ENCODE results near the gene PMP22.
"Not testable (repeated sequence)": the region's sequence is repeated elsewhere in the genome, so short reads cannot be mapped to it uniquely, and the experiment has no call there.

PMP22 gene

DNA sequence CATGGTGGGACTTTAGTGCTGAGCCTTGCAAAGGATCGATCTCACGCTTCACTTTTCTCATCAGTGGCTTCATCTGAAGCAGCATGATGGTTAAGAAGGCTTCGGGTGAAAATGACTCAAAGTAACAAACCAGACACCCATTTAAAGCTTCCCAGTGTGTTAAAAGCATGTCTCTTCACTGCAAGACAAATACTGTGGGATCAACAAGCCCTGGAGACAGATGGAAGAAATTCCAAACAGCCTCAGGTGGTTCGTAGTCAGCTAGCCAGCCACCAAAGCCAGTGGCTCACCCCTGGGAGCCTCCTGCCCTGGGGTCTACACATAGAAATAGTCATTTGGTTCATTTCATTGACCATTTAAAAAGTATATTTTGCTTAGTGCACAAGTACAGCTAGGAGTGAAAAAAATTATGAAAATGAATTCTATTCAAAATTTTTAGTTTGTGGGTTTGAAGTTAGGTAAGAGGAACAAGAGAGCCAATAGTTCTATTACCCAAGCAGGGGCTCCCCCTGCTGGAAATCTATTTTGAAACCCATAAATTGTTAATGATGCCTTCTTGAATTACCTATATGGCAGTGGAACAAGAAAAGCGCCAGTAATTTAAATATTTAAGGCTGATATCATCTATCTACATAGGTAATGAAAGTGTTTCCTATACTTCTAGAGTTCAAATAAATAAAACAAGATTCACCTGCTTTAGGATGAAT, 51.6 kb downstream of the PMP22 start:
- DNase-seq (ENCODE audit: low spot score) (no peak), FAIRE-seq (no peak)

DNA sequence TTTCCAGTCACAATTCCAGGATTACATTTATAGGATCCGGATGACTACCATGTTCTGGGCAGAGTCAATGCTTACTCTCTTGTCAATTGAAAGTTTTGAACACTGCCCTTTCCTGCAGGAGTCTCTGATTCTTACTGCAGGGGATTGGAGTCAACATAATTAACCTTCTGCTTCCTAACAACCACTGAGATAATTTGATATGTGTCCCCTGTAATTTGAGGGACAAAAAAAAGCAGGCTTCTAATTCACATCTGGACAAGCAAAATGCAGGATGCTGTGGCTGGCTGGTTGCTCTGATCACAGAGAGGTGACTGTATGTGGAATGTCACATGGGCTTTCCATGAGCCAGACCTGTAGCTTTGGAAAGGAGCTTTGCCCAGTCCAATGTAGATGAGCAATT, 54.9 kb downstream of the PMP22 start:
- DNase-seq (ENCODE audit: low spot score) (no peak), FAIRE-seq (no peak)

DNA sequence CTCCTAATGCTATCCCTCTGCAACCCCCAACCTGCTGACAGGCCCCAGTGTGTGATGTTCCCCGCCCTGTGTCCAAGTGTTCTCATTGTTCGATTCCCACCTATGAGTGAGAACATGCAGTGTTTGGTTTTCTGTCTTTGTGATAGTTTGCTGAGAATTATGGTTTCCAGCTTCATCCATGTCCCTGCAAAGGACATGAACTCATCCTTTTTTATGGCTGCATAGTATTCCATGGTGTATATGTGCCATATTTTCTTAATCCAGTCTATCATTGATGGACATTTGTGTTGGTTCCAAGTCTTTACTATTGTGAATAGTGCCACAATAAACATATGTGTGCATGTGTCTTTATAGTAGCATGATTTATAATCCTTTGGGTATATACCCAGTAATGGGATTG, 62.1 kb downstream of the PMP22 start:
- DNase-seq (ENCODE audit: low spot score); FAIRE-seq: not testable (repeated sequence)

- DNase-seq (ENCODE audit: low spot score); FAIRE-seq: not testable (repeated sequence)
These were observed 64.6 kb downstream of the PMP22 start for GRCh38 chr17:15200574-15200973.

DNA sequence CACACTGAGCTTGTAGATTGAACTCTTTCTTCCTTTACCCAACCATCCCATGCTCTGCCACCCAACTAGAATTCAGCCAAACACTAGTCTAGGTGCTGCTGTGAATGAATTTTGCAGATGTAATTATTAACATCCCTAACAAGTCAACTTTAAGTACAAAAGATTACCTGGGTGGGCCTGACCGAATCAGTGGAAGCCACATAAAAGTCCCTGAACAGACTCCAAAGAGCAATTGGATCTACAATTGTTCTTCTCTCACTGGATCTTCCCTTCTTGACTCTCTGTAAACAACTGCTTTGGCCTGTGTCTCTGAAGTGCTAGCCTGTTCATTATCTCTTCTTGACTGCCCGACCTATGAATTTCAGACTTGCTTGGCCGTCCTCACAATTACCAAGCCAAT, 67.9 kb downstream of the PMP22 start:
- no peak for FAIRE-seq
- DNase-seq (ENCODE audit: low spot score), result no peak

GRCh38 chr17:15194859-15195277, 70.3 kb downstream of the PMP22 start:
- DNase-seq (ENCODE audit: low spot score) (no peak), FAIRE-seq (no peak)

DNA sequence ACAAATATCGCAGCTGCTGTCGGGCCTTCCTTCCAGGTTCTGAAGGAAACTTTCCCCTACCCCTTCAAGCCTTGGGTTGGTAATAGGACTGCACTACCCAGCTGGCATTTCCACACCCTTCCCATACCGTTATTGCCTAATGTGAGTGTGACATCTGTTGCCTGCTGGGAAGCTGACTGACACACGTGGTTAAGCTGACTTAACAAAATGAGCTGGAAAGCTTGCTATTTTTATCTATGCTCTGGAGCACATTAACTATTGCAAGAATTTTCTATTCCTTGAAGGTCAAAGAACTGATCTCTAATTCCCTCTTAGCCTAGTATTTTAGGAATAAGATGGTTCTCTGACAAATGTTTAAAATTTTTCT, 79.5 kb downstream of the PMP22 start:
- DNase-seq (ENCODE audit: low spot score), result no peak

DNA sequence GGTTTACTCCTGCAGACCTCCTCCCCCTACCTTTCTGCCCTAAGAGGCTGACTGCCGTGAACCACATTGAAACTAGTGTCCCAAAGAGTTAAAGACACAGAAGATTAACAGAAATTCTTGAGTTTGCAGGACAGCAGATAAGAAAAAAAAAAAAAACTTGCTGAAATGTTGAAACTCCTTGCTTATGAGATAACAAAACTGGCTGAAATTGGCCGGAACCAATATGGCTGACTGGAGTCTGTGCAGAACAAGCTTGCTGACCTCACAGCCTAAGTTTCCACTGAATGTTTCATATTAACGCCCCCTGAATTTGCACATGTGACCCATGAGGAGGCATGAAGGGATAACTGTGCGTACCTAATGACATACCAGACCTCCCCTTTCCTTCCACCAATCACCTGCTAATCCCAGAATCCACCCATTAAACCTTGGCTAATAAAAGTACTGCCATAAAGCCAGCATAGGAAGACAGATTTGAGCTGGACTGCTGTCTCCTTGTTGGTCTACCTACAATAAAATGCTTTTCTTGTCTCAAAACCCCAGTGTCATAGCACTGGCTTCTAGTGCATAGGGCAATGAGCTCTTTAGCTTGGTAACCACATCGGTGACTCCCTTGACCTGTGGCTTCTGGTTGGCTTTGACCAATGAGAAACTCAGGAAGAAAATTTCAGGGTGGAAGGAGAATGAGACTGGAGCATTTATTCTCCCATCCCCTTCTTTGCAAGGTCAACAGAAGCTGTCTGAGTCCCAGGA, 80.1 kb downstream of the PMP22 start:
- FAIRE-seq (no peak), DNase-seq (ENCODE audit: low spot score) (no peak)

More for the DNA sequence above, 79.5 kb downstream of the PMP22 start:
- FAIRE-seq, result no peak

DNA sequence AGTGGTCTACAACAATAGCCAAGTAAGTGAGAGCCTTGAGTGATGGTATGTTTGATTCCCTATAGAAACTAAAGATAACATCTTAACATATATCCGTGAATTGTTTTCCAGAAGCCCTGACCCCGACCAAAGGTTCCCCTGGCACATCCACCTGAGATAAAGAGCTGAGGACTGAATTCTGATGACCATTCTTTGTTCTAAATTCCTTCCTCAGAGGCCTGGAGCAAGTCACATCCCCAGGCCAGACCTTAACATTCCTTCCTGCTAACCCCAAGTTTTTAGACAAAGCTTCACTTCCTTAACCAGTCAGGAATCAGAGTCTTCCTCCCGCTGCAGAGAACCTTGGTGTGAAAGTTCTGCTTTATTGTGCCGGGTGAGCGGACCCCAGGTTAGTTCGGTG, 83.3 kb downstream of the PMP22 start:
- DNase-seq (ENCODE audit: low spot score), result no peak
- no peak for FAIRE-seq

- FAIRE-seq, result no peak
These were observed 83.8 kb downstream of the PMP22 start for GRCh38 chr17:15181333-15181732.

DNA sequence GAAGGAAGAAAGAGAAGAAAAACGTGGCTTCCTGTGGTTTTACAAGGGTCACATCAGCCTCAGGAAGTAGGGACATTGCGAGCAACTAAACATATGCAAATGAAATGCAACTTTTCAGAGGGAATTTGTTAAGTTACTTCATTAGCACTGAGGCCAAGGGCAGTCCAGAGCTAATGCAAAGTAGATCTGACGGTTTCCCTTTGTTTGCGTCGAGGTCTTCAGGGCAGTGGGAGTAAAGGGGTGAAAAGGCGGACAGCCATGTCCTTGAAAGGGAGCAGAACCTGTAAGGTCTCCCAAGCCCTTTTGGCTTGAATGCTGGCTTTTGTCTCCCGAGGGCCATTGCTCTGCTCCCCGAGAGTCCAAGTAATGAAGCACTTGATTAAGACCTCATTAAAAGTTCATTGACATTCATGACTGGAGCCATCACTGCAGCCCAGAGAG, 85.0 kb downstream of the PMP22 start:
- DNase-seq (ENCODE audit: low spot score), result no peak
- no peak for FAIRE-seq

More at GRCh38 chr17:15181333-15181732, 83.8 kb downstream of the PMP22 start:
- no peak for DNase-seq (ENCODE audit: low spot score)

Data from urothelium cell line (cell line).